Colon (tissue), 2 donors: ENCODE measurements around the gene FAM13A.

Experiments used
- FAIRE-seq: peaks from 2 replicates; lab custom pipeline; 2012; peaks lifted over from hg19 to GRCh38; lab: Jason Lieb, UNC
- donor health status: control.
- donor health status: control.

The FAM13A gene

DNA sequence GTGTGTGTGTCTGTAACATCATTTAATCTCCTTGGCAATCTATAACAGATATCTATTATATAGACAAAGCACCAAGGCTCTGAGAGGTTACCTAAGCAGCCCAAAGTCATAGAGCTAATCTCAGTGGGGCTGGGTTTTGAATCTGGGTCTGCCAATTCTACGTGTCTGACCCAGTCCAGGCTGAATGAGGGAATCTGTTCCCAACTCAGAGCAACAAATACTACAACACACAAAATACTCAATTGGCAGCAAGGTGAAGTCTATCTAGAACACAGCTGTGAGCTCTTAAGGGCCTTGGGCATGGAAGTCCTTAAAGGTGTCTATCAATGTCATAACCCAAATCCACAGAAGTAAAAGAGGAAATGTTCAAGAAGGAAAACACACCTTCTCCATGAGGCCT lies 311.8 kb downstream of the FAM13A start:
- no peak for FAIRE-seq

DNA sequence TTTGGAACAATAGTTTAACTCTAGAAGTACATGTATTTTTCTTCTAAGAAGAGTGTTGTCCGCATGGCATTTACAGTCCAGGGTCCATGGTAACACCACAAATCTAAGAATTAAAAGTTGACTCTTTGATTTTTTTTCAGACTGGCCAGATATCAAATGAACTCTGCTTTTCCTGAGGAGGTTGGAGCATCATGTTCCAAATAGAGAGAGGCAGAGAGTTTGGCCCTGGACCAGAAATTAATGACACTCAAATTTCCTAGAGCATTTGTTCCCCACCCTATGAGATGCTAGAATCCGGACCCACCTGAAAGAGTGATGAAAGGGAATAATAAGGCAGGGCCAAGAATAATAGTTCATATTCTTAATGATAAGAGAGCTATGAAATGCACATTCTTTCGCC lies 312.4 kb downstream of the FAM13A start:
- no peak for FAIRE-seq

DNA sequence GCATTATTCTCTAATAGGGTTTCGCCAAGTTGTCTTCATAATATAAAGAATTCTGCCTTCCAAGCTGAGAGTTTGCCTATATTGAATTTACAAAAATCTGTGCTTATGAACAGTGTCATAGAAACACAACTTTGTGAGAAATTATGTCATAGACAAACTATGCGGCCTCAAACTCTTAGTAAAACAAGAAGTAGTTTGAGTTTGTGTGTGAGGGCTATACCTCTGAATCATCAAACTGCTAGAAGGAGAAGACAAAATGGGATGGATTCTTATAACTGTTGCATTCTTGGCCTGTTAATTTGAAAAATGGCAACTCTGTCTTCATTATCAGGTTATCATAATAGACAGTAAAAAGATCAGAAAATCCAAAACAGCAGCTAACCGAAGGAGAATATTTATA lies 313.3 kb downstream of the FAM13A start:
- no peak for FAIRE-seq

DNA sequence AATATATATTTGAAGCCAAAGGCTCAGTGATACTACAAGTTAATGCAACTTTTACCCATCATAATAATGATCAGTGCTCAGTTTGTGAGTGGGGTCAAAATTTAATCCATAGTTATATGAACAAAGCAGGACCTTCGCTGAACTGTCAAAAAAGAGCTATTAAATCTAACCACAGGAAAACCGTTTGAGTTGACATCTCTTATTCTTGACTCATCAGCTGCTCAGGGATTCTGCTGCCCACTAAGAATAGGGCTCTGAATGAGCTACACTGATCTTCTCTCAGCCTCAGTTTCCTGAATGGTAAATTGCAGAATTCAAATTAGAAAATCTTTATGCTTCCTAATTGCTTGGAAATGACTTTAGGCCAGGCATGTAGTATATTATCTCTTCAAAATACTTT lies 314.4 kb downstream of the FAM13A start:
- no peak for FAIRE-seq

DNA sequence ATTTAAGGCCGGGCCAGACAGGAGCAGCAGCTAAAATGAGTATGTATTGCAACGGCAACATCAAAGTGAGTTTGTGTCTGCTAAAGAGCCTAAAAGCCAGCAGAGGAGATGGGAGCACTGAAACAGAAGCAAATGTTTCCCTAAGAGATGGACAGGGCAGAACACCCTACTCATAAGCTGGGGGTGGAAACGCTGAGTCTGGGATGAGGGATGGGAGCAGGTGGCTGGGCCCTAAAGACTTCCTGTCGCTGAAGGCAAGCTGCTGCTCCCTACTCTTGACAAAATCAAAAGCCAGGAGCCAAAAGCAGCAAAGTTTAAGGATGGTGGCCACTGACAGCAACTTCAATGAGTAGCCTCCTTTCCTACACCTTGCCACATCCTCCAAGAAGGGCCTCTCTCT lies 318.8 kb downstream of the FAM13A start:
- no peak for FAIRE-seq

DNA sequence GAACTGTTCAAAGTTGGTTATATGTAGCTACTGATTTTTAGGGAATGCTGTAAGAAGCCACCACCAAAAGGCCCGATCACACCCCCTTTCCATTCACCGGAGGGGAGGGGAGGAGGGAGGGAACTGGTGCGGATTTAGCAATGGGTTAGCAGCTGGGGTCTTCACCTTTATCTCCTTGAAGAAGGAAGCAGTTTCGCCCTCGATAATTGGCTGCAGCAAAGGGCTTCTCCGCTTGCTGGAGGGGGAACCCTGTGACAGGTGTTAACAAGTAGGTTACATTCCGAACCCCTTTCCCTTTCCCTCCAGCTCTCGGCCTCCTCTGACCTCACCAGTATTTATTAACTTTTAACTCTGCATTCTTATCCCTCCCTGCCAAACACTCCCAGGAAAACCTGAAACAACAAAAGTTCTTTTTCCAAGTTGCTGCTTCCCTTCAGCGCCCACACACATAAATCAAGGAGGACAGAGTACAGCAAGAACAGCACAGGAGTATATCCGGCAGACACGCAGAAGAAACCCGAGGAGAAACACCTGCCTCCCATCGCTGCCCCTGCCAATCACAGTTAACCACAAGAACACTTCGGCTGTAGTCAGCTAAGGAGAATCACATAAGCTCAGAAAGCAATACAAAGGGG lies 319.6 kb downstream of the FAM13A start:
- FAIRE-seq: no peak

DNA sequence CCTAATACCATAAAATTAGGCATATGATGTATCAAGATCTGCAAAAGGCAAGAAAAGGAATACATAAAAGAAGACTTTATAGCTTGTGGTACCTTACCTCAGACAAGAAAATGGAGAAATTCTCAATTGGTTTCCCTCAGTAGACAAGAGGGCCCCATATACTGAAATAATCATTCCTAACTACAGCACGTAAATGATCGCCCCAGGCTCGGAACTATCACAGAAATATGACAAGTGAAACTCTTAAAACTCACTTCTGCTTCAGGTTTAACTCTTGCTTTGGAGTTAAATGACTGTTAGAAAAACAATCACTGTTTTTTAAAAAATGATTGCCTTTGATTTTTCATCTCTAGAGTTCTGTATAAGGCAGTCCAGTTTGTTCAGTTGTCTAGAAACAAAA lies 320.7 kb downstream of the FAM13A start:
- FAIRE-seq: no peak

DNA sequence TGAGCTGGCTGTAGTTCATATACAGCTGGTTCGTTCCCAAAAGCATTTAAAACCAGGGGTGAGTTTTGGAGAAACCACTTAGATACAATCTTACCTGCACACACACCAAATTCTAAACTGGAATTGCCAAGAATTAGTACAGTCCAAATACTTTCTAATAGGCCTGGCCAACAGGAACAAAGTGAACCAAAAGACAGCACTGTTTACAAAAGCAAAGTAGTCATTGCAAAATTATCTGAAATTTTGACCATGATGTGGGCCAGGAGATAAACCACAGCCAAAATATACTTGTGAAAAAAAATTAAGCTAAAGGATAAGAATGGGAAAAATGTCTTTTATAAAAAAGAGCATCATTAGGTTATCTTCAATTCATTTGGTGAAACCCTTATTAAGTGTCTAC lies 321.4 kb downstream of the FAM13A start:
- no peak for FAIRE-seq

DNA sequence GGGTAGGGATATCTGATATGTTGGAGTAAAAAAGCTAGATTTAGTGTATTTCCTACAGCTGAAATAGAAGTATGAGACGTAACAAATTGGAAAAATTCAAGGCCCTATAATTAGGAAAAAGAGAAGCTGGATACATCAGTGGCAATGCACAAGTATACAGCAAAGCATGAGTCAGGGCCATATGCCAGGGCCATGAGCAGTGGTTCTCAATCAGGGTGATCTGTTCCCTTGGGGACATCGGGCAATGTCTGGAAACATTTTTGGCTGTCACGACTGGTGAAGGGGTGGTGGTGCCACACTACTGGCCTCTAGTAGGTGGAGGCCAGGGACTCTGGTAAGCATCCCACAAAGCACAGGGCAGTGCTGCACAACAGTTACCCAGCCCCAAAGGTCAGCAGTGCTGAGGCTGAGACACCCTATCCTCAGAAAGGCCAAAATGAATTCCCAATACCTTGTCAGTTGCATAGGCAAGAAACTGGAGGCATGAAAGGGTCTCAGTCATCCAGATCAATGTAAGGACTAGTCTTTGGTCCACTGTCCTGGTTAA lies 322.5 kb downstream of the FAM13A start:
- FAIRE-seq: no peak

DNA sequence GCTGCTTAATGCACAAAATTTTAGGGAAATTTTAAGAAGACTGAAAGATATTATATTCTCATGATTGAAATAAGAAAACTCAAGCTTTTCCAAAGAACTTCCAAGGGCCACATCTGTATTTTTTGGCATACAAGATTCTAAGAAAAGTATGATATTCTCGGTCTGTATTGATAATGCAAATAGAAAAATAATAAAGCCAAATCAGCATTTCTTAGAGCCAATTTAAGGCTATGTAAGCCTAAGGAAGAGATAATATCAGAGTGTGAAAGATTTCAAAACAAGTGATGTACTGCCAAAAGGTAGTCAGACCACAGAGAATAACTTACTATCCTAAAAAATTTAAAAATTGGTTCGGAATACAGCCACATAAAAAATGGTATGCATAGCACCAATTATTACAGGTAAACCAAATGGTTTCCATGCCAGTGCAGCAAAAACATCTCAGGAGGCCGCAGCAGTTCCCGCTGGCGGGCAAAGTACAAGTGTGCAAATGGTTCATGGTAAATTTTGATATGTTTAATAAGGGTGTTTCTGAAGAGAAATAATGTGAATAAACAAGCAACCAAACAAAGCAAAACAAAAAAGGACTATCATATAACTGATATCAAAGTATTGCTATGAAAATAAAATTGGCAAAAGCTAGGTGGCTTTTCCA lies 324.1 kb downstream of the FAM13A start:
- no peak for FAIRE-seq

DNA sequence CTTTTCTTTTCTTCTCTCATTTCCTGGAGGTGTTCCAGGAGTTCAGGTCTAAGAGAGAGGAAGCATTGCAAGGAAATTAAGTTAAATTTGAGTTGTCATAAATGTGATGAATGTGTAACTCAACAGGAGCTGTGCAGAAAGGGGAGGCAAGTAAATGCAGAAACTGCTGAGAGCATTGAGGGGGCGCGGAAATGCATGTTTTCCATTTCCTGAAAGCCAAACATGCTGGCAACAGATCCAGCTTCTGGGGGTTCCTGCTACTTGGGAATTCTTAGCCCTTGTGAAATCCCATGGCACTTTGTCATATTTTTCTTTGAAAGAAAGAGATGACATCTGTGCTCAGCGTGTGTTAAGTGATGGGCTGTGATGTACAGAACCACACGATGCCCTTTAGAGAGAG lies 325.6 kb downstream of the FAM13A start:
- FAIRE-seq: no peak

DNA sequence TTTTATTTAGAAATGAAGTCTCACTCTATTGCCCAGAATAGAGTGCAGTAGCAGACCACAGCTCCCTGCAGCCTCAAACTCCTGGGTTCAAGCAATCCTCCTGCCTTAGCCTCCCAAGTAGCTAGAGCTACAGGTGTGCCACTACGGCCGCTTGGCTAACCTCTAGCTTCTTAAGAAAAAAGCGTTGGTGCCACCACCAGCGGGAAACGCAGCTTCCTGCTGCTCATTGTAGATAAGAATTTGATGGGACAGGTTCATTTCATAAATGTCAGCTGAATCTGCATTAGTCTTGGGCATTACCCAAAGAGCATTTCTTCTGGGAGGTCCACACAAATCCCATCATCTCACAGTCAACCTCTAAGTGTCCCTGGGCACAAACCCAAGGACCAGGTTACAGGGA lies 326.2 kb downstream of the FAM13A start:
- FAIRE-seq: no peak

DNA sequence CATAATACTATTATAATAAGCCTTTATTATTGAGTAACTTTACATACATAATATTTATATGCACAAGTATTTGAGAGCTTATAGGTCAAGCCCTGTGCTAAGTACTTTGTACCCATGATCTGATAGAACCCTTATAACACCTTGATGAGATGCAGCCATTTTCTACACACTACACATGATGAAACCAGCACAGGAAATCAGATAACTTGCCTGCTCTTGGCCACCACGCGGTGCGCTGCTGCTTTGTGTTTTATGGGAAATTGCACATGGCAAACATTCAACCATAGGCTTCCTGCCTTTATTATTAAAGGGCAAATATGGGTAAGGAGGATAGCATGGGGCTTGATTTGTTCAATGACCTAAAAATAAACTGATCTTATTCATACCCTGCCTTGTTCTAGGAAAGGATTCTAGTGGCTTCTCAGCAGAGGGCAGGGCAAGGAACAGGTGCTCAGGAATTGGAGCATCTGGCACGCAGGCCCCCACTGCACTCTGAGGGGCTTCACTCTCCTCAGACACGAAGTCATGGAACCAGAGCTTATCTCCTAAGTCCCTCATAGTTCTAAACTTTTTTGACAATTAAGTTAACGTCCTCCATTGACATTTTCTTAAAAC lies 327.7 kb downstream of the FAM13A start:
- no peak for FAIRE-seq

DNA sequence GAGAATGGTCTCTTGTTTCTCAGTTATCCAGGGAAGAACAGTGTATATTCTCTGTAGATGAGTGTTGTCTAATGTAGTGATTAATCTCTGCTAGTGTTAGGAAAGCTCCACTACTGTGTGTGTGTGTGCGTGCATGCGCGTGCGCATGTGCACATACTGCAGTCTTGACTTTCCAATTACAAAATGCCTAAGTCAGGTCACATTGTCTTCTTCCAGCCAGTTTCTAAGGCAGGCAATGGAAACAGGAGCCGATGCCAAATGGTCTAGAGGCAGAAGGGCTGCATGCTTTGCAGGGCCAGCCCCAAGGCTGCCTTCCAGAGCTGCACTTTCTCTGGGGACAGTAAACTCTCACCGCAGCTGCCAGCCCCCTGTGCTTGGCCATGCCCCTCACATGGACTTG lies 328.8 kb downstream of the FAM13A start:
- FAIRE-seq: no peak

DNA sequence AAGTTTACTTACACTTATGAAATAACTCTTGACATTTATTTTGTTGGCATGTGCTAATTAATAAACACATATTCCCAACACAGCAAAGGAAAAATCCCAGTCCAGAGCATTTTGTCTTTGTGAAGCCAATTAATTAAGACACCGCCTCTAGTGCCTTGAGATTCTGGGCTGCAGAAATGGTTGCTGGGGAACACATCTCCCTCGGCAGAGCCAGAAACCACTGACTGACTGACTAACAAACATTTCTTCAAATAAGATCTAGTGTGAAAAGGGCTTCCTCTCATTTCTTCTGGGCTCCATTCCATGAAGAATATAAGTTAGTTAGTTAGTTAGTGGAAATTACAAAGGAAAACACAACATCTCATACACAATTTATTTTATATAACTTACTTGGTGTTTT lies 331.0 kb downstream of the FAM13A start:
- no peak for FAIRE-seq

DNA sequence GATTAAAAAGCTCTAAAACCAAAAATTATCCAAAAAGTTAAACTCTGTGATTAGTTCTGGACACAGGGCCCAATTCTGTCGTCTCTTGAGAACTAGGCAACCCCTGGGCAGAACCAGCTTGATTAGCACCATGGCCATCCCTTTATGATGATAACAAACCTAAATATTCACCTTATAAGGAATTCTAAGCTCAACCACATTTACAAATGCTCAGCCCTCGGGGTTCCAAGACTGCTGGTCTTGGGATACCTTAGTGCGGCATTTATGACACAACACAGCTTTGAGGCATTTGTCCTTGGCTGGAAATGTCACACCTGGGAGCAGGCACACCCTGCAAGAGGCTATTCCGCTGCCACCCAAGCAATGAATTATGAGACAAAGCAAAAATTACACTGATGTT lies 331.8 kb downstream of the FAM13A start:
- no peak for FAIRE-seq

DNA sequence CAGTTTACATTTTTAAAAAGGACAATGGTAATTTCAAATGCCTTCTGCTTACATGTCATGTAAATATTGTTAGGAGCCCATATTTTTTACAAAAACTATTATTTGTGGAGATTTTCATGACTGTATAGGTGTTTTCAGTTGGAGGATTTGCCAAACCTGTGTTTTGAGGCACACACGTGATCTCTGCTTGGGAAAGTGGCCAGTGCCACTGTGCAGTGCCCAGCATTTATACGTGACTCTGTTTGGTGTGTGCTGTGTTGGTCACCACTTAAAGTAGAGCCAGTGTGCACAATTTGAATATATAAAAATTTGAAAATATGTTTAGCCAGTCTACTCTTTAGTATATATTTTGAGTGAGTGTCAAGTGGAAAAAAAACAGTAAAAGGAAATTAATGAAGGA lies 332.6 kb downstream of the FAM13A start:
- no peak for FAIRE-seq

DNA sequence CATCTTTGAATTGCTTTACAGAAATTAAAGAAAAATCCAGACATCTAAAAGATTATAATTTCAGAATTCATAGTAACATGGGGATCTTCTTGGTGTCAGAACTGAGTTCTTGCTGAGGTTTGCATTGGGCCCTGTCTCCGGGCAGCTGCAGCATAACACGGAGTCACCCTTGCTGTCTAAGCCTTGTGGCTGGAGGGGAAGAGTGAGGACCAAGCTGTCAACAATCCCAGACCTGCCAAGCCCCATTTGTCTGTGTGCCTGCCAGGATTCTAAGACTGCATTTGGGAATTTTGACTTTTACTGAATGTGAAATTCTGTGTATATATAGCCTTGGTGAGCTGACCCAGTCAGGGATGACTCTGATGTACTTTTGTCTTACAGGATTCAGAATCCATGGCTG lies 334.2 kb downstream of the FAM13A start:
- no peak for FAIRE-seq

DNA sequence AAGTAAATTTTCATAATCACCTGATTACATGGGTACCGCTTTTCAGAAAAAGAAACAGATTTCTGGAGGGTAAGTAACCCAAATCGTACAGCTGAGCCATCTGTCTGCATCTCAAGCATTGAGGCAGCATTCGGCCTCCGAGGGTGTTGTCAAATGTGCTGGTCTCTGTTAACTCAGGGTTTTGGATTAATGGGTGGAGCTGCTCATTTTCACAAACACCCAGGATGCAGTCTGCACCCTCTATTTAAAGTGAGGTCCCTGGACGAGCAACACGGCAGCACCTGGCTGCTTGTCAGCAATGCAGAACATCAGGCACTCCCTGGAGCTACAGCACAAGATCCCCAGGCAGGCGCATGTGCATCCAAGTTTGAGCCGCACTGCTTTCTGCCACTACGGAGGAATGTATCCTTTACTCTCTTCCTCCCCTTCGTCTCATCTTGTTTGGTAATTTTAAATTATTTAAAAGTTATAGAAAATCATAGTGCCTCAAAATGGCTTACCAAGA lies 334.7 kb downstream of the FAM13A start:
- FAIRE-seq: no peak

DNA sequence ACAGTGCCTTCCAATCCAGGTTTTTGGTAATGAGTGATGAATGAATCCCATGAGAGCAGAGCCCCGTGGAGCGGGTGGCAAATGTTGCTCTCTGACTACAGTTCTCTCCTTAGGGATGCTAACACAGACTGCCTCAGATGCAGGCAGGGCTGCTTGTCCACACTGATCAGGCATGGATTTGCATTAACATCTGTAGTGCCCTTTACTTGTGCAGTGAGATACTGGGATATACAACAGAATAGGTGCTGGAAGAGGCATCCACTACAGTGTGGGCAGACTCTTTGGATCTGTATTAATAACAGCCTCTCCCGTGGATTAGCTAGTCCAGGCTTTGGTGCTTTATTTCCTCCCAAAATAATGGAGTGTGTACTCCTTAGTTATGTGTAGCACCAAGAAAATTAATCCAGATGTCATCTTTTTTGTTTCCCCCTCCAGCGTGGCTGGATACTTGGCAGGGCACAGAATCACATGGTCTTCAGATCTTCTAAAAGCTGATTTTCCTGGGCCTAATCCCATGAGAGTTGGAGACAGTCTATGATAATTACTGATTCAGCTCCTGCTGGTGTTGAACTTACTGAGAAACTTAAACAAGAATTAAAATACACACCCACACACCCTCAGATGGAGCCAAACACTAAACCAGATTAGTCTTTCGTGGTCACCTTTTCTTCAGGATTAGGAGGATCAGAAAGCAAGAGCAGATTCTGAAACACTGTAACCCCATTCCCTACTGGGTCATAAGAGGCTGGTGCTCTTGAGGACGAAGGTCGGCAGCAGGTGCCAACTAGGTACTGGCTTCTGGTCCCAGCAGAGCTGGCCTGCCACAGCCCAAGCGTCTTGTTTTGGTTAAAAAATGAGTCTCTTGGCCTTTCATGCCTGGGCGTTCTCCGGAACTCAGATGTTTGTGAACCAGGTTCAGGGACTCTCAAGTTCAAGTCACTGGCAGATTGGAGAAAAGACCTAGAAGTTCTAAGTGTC lies 336.2 kb downstream of the FAM13A start:
- no peak for FAIRE-seq

DNA sequence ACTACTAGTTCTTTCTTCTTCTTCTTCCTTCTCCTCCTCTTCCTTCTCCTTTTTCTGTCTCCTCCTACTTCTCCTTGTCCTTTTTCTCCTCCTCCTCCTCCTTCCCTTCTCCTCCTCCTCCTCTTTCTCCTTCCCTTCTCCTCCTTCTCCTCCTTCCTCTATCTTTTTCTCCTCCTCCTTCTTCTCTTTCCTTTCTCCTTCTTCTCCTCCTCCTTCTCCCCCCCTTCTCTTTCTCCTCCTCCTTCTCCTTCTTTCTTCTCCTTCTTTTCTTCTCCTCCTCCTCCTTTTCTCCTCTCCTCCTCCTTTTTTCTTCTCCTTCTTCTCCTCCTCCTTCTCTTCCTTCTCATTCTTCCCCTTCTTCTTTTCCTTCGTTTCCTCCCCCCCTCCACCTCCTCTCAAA lies 337.6 kb downstream of the FAM13A start:
- FAIRE-seq: no peak

DNA sequence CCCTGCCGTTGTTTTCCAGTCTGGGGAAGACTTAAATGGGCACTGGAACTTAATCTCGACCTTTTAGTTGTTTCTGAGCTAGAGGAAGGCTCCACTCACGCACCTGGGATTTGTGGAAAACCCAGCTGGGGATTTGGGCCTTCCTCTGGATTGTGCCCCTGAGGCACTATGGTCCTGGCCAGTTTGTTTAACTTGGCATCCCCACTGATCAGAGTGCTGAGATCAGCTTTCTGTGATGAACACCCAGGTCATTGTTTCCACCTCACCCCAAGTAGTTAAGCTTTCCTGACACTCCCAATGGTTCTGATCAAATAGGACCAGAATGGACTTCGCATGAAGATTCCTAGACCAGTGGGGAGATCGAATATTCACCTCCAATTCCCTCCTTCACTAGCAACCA lies 338.9 kb downstream of the FAM13A start:
- FAIRE-seq: no peak
